SU-DHL-6 (cell line): ENCODE results near the gene DLGAP3.

Source experiments
- H2AFZ ChIP-seq: fragments of 200-600 bp; sonication (generic); 2 replicates; pipeline ENCODE4 v1.6.1; 2014; ENCODE audit warnings: low read depth, mild to moderate bottlenecking, moderate library complexity, mixed read lengths, antibody characterized with exemption, low read length; ENCODE audit not compliant: severe bottlenecking
- H3F3A ChIP-seq: fragments of 200-600 bp; shearing (Covaris generic); 2 replicates; pipeline ENCODE4 v1.6.0; 2016; ENCODE audit warnings: antibody characterized with exemption, mild to moderate bottlenecking; ENCODE audit not compliant: insufficient read depth
- H3K27ac ChIP-seq: fragments of 200-600 bp; sonication (generic); 2 replicates; pipeline ENCODE4 v1.5.1; 2016; ENCODE audit warnings: low read depth, mild to moderate bottlenecking, low read length, moderate library complexity, mixed read lengths
- H3K27me3 ChIP-seq: fragments of 200-600 bp; sonication (generic), shearing (Covaris generic); 2 replicates; pipeline ENCODE4 v1.6.0; 2014; ENCODE audit warnings: mild to moderate bottlenecking, low read length
- H3K36me3 ChIP-seq: fragments of 200-600 bp; sonication (generic); 2 replicates; pipeline ENCODE4 v1.6.1; 2014; ENCODE audit warnings: mild to moderate bottlenecking, low read length, mixed read lengths
- H3K4me2 ChIP-seq: fragments of 300-600, 200-600 bp; shearing (Covaris generic), sonication (generic); 2 replicates; pipeline ENCODE4 v1.6.0; 2014; ENCODE audit warnings: low read length, low read depth, mild to moderate bottlenecking; ENCODE audit not compliant: poor library complexity, severe bottlenecking
- H3K4me3 ChIP-seq: fragments of 200-600 bp; sonication (generic); 2 replicates; pipeline ENCODE4 v1.5.1; 2014; ENCODE audit warnings: antibody characterized with exemption, low read length, mild to moderate bottlenecking, mixed read lengths; ENCODE audit not compliant: insufficient read depth, poor library complexity, severe bottlenecking
- H3K79me2 ChIP-seq: fragments of 200-600 bp; sonication (generic); 2 replicates; pipeline ENCODE4 v1.6.1; 2014; ENCODE audit warnings: mild to moderate bottlenecking, low read length, moderate library complexity; ENCODE audit not compliant: insufficient read depth
- H3K9ac ChIP-seq: fragments of 200-600 bp; sonication (generic); 2 replicates; pipeline ENCODE4 v1.7.0; 2014; ENCODE audit warnings: mild to moderate bottlenecking, low read length
- H3K9me2 ChIP-seq: fragments of 200-600 bp; sonication (generic); replicated peaks from 2 replicates; pipeline ENCODE4 v1.6.1; 2014; ENCODE audit warnings: low read length; ENCODE audit not compliant: insufficient read depth
- H3K9me3 ChIP-seq: fragments of 200-600 bp; sonication (generic); 2 replicates; pipeline ENCODE4 v1.6.1; 2014; ENCODE audit warnings: low read length, mixed read lengths; ENCODE audit not compliant: insufficient read depth
- H4K20me1 ChIP-seq: fragments of 200-600 bp; sonication (generic); 2 replicates; pipeline ENCODE4 v1.6.1; 2014; ENCODE audit warnings: low read depth, mild to moderate bottlenecking, antibody characterized with exemption, low read length, moderate library complexity, mixed read lengths
- EZH2phosphoT487 ChIP-seq: fragments of 200-600 bp; sonication (generic), shearing (Covaris generic); conservative IDR thresholded peaks from 2 replicates; pipeline ENCODE4 v1.6.1; 2018; ENCODE audit warnings: mild to moderate bottlenecking, antibody characterized with exemption, low read length, moderate library complexity, mixed read lengths
- TF ChIP-seq, protein P1 (sequence below): fragments of 200-600 bp; sonication (generic); IDR thresholded peaks from one replicate; pipeline ENCODE4 v1.5.1; 2017; ENCODE audit warnings: antibody characterized with exemption, mild to moderate bottlenecking, low read length, moderate library complexity; ENCODE audit not compliant: insufficient read depth, poor library complexity, severe bottlenecking

DLGAP3 gene

DNA sequence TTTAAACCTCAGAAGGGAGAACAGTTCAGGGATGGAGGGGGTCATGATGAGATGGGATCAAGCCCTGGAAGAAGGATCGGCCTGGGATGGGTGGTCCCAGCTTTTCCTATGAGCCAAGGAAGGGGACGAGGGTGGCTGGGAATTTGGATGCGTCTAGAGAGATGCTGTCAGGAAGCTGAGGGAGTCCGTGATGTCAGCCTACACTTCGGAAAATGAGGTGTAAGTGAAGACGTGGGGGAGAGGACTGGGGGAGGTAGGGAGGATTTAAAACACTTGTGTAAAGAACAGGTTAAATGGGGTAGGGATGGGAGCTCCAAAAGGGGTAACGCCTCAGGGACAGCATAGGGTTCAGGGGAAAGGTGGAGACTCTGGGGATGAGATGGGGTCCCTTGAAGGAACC is 27.5 kb downstream of the DLGAP3 start:
- Histone ChIP-seq H3K36me3 (no peaks in the 10 kb centered on the region), H3K4me2 (no peak overlapping the region), H3K79me2 (no peaks in the 10 kb centered on the region), H3K9ac (no peak overlapping the region), H3F3A (no peaks in the 10 kb centered on the region), H3K9me2 (no peaks in the 10 kb centered on the region), H3K27me3 (no peaks in the 10 kb centered on the region), H3K9me3 (no peaks in the 10 kb centered on the region), H2AFZ (no peak overlapping the region), H4K20me1 (no peaks in the 10 kb centered on the region), H3K27ac (no peak overlapping the region), H3K4me3 (no peak overlapping the region)
- TF ChIP-seq EZH2phosphoT487: no peak
- TF ChIP-seq, protein P1, sequence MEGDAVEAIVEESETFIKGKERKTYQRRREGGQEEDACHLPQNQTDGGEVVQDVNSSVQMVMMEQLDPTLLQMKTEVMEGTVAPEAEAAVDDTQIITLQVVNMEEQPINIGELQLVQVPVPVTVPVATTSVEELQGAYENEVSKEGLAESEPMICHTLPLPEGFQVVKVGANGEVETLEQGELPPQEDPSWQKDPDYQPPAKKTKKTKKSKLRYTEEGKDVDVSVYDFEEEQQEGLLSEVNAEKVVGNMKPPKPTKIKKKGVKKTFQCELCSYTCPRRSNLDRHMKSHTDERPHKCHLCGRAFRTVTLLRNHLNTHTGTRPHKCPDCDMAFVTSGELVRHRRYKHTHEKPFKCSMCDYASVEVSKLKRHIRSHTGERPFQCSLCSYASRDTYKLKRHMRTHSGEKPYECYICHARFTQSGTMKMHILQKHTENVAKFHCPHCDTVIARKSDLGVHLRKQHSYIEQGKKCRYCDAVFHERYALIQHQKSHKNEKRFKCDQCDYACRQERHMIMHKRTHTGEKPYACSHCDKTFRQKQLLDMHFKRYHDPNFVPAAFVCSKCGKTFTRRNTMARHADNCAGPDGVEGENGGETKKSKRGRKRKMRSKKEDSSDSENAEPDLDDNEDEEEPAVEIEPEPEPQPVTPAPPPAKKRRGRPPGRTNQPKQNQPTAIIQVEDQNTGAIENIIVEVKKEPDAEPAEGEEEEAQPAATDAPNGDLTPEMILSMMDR: no peak

DNA sequence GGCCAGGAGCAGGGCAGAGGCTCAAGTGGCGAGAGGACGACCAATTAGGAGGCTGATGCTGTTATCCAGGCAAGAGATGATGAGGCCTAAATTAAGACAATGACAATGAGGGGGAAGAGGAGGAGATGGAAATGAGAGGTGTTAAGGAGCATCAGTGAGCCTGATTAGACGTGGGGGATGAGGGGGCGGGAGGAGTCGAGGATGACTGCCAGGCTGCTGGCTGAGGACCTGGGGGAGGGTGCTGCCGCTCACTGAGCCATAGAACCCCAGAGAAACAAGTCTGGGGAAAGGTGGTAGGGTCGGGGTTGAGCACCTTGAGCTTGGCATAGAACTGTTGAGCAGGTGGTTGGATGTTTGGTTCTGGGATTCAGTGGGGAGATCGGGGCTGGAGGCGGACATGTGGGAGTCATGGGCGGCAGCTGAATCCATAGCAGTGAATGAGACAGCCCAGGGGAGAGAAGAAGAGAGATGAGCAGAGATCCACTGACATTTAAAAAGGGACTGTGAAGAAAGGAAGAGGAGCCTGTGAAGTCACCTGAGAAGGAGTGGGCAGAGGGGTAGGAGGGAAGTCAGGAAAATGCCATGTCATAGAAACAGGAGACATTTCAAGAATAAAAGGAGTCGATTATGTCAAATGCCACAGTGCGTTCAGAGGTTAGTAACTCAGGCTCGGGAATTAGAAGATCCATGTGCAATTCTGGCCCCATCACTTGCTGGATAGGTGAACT is 28.5 kb downstream of the DLGAP3 start:
- H3K9me3 ChIP-seq: no peaks in the 10 kb centered on the region
- no peaks in the 10 kb centered on the region for H3K9me2 ChIP-seq
- no peak overlapping the region for H3K4me3 ChIP-seq
- H3K4me2 ChIP-seq: no peak overlapping the region
- H3K27me3 ChIP-seq: no peaks in the 10 kb centered on the region
- TF ChIP-seq, protein P1: no peak
- no peak for TF ChIP-seq EZH2phosphoT487
- H3K9ac ChIP-seq: no peak overlapping the region
- no peaks in the 10 kb centered on the region for H3K79me2 ChIP-seq
- H2AFZ ChIP-seq: no peak overlapping the region
- H3K27ac ChIP-seq: no peak overlapping the region
- H3F3A ChIP-seq: no peaks in the 10 kb centered on the region
- no peaks in the 10 kb centered on the region for H4K20me1 ChIP-seq
- no peaks in the 10 kb centered on the region for H3K36me3 ChIP-seq

DNA sequence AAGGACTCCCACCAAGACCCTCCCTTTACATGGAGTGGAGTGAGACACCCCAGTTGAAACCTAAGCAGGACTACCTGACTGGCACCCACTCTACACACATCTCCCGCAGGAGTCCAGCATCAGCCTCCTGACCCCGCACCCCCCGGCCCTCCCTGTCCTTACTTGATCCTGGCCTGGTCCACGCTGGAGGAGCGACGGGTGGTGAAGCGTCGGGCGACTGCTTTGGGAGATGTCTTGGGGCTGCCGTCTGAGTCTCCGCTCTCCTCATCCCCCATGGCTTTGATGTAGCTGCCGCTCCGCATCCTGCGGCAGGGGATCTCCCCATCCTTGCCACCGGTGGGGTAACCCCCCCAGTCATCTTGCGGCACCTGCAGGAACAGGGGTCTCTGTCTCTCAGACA is 29.5 kb downstream of the DLGAP3 start:
- Histone ChIP-seq H3K9ac (no peak overlapping the region), H4K20me1 (no peaks in the 10 kb centered on the region), H3K9me3 (no peaks in the 10 kb centered on the region), H3F3A (no peaks in the 10 kb centered on the region), H3K9me2 (no peaks in the 10 kb centered on the region), H3K27ac (no peak overlapping the region), H2AFZ (no peak overlapping the region), H3K4me2 (no peak overlapping the region), H3K4me3 (no peak overlapping the region), H3K79me2 (no peaks in the 10 kb centered on the region), H3K36me3 (no peaks in the 10 kb centered on the region), H3K27me3 (no peaks in the 10 kb centered on the region)
- TF ChIP-seq EZH2phosphoT487: no peak
- TF ChIP-seq, protein P1: no peak
